Suprapubic skin (tissue), 4 donors: ENCODE measurements around the gene CNTFR. TPM values are rescaled to one million over a fixed set of nuclear protein-coding genes. Genes with fewer than 3 reads are reported as not detected.

Experiments
- DNase-seq, 2 donors: peaks; one replicate each; pipeline ENCODE4 v3.0.0-alpha.2; 2019; ENCODE audit warnings: low spot score in 2 of 2
- H3K27ac ChIP-seq: fragments of 200-600 bp; sonication (generic); one replicate; pipeline ENCODE4 v1.5.1; 2019
- H3K27me3 ChIP-seq: fragments of 200-600 bp; sonication (generic); one replicate; pipeline ENCODE4 v1.5.1; 2019
- H3K36me3 ChIP-seq: fragments of 200-600 bp; sonication (generic); one replicate; pipeline ENCODE4 v1.5.1; 2019
- H3K4me1 ChIP-seq: fragments of 200-600 bp; sonication (generic); one replicate; pipeline ENCODE4 v1.5.1; 2019
- H3K4me3 ChIP-seq: fragments of 200-600 bp; sonication (generic); one replicate; pipeline ENCODE4 v1.5.1; 2019; ENCODE audit warnings: mild to moderate bottlenecking
- H3K9me3 ChIP-seq: fragments of 200-600 bp; sonication (generic); one replicate; pipeline ENCODE4 v1.5.1; 2019
- CTCF ChIP-seq, 2 donors: fragments of 200-600 bp in 1 of 2; fragments of 450-650 bp in 1 of 2; sonication (generic) in 1 of 2; IDR thresholded peaks; one replicate each; pipeline ENCODE4 v1.5.1; 2016 to 2019; ENCODE audit warnings: antibody characterized with exemption in 2 of 2, mild to moderate bottlenecking in 1 of 2, moderate library complexity in 1 of 2
- EP300 ChIP-seq: sonication (generic); formaldehyde crosslinking; IDR thresholded peaks from one replicate; pipeline ENCODE4 v1.6.1; 2017; ENCODE audit warnings: antibody characterized with exemption
- POLR2A ChIP-seq, 2 donors: fragments of 450-650 bp; IDR thresholded peaks; one replicate each; pipeline ENCODE4 v1.6.1; 2017; ENCODE audit warnings: antibody characterized with exemption in 2 of 2, mild to moderate bottlenecking in 2 of 2, moderate library complexity in 2 of 2
- POLR2AphosphoS5 ChIP-seq, 3 donors: sonication (generic); formaldehyde crosslinking; IDR thresholded peaks; one replicate each; pipeline ENCODE4 v1.6.1; 2017; ENCODE audit warnings: antibody characterized with exemption in 3 of 3
- WGBS: methylation state at CpG from one replicate; pipeline ENCODE4 v1.1.5; 2018; 5-methylcytosine and 5-hydroxymethylcytosine counted together
- total RNA-seq, 4 donors: library from RNA; depleted of rRNA; stranded (reverse); fragments of >200 nt; gene quantifications; one replicate each; pipeline ENCODE4 v1.1.0, GENCODE V29; 2016

The CNTFR gene
- total RNA-seq, 4 donors from 2014 or later: 5.0 to 9.1 (median 5.7) TPM

GRCh38 chr9:34591248-34591916 lies 1.9 kb upstream of the CNTFR start:
- H3K4me1 ChIP-seq: peaks cover 62% of the 10 kb centered on the region
- peak overlapping the region; percentile 66 for H3K4me3 ChIP-seq
- H3K36me3 ChIP-seq: no peaks in the 10 kb centered on the region
- peak; percentile 88 to 94 for DNase-seq
- H3K27ac ChIP-seq: peak overlapping the region; percentile 25
- peaks cover 31% of the 10 kb centered on the region for H3K27me3 ChIP-seq
- no CpG with 5 or more reads among the region's 60 CpGs for WGBS
- no peaks in the 10 kb centered on the region for H3K9me3 ChIP-seq
- peak; percentile 44 to 94 for TF ChIP-seq CTCF (IDR thresholded peaks at IDR 0.05)
- no peak for TF ChIP-seq POLR2A (IDR thresholded peaks at IDR 0.05)
- no peak for TF ChIP-seq POLR2AphosphoS5 (IDR thresholded peaks at IDR 0.05)

GRCh38 chr9:34590381-34591247 lies 1.1 kb upstream of the CNTFR start:
- peak in 1 of 2 donors; percentile 72 for DNase-seq
- Histone ChIP-seq H3K4me1 (peaks cover 62% of the 10 kb centered on the region), H3K36me3 (no peaks in the 10 kb centered on the region), H3K27me3 (peaks cover 37% of the 10 kb centered on the region), H3K9me3 (no peaks in the 10 kb centered on the region), H3K4me3 (peak overlapping the region; percentile 66), H3K27ac (peak overlapping the region; percentile 25)
- TF ChIP-seq POLR2A (IDR thresholded peaks at IDR 0.05): no peak
- no peak for TF ChIP-seq CTCF (IDR thresholded peaks at IDR 0.05)
- no peak for TF ChIP-seq POLR2AphosphoS5 (IDR thresholded peaks at IDR 0.05)
- TF ChIP-seq EP300: no peak
- 12% methylated on average over 12 of the region's 40 CpGs for WGBS

- Histone ChIP-seq H3K27ac (no peak overlapping the region), H3K4me1 (peaks cover 55% of the 10 kb centered on the region), H3K36me3 (no peaks in the 10 kb centered on the region), H3K27me3 (peaks cover 40% of the 10 kb centered on the region), H3K4me3 (peak overlapping the region; percentile 66), H3K9me3 (no peaks in the 10 kb centered on the region)
- TF ChIP-seq POLR2A (IDR thresholded peaks at IDR 0.05): no peak
- TF ChIP-seq CTCF (IDR thresholded peaks at IDR 0.05): no peak
- TF ChIP-seq EP300: no peak
- no peak for TF ChIP-seq POLR2AphosphoS5 (IDR thresholded peaks at IDR 0.05)
- DNase-seq: no peak
- 2% methylated on average over 42 of the region's 86 CpGs for WGBS
These were observed 571 bp downstream of the CNTFR start for GRCh38 chr9:34588671-34589635.

GRCh38 chr9:34587271-34587670 lies 2.3 kb downstream of the CNTFR start:
- 62% methylated on average over 2 of the region's 2 CpGs for WGBS
- H3K4me1 ChIP-seq: peaks cover 39% of the 10 kb centered on the region
- DNase-seq: no peak
- no peak overlapping the region for H3K4me3 ChIP-seq
- H3K27ac ChIP-seq: no peak overlapping the region
- H3K9me3 ChIP-seq: no peaks in the 10 kb centered on the region
- TF ChIP-seq CTCF (IDR thresholded peaks at IDR 0.05) (no peak), EP300 (no peak)
- H3K27me3 ChIP-seq: peaks cover 39% of the 10 kb centered on the region
- H3K36me3 ChIP-seq: no peaks in the 10 kb centered on the region
